Sigmoid colon (tissue), 4 donors: ENCODE results near the gene ZBTB38.

Experiments
- POLR2AphosphoS5 ChIP-seq, 4 donors: sonication (generic); formaldehyde crosslinking; IDR thresholded peaks; one replicate each; pipeline ENCODE4 v1.6.1; 2017; ENCODE audit warnings: antibody characterized with exemption in 4 of 4
- TF ChIP-seq, protein P1 (sequence below), 4 experiments: fragments of 450-650 bp in 3 of 4; fragments of 200-600 bp in 1 of 4; IDR thresholded peaks; one replicate each; pipeline ENCODE4 v1.5.1; 2016 to 2019; ENCODE audit warnings: antibody characterized with exemption in 4 of 4, mild to moderate bottlenecking in 3 of 4, moderate library complexity in 2 of 4

DNA sequence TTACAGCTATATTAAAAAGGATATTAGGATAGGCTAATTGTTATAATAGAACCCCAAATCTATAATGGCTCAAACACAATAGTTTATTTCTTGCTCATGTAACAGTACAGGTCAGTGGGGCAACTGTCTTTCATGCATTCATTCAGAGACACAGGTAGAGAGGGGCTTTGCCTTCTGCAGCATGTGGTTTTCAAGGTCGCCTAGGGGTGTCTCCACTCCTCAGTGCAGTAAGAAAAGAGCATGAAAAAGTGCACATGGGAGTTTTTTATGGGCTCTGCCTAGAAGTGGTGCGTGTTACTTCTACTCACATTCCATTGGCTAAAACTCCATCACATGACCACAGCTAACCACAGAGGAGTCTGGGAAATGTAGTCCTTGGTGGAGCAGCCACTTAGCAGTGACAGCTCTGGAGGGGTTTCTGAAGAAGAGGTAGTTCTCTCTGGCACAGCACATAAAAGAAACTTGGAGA lies 1.8 kb downstream of the ZBTB38 start:
- TF ChIP-seq, protein P1, sequence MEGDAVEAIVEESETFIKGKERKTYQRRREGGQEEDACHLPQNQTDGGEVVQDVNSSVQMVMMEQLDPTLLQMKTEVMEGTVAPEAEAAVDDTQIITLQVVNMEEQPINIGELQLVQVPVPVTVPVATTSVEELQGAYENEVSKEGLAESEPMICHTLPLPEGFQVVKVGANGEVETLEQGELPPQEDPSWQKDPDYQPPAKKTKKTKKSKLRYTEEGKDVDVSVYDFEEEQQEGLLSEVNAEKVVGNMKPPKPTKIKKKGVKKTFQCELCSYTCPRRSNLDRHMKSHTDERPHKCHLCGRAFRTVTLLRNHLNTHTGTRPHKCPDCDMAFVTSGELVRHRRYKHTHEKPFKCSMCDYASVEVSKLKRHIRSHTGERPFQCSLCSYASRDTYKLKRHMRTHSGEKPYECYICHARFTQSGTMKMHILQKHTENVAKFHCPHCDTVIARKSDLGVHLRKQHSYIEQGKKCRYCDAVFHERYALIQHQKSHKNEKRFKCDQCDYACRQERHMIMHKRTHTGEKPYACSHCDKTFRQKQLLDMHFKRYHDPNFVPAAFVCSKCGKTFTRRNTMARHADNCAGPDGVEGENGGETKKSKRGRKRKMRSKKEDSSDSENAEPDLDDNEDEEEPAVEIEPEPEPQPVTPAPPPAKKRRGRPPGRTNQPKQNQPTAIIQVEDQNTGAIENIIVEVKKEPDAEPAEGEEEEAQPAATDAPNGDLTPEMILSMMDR (IDR thresholded peaks at IDR 0.05), result peak in 2 of 4 experiments; percentile 15 to 21
- peak; percentile 24 to 77 (median 34) for TF ChIP-seq POLR2AphosphoS5 (IDR thresholded peaks at IDR 0.05)
